HG03575 (cell line): ENCODE data around the gene BTBD18.

Experiments
- ATAC-seq: cut with Tn5 transposase; IDR thresholded peaks from one replicate; pipeline ENCODE4 v1.9.1; 2021; ENCODE audit not compliant: unreplicated experiment, insufficient number of reproducible peaks, low FRiP score; ENCODE audit errors: extremely low read depth

BTBD18 gene

DNA sequence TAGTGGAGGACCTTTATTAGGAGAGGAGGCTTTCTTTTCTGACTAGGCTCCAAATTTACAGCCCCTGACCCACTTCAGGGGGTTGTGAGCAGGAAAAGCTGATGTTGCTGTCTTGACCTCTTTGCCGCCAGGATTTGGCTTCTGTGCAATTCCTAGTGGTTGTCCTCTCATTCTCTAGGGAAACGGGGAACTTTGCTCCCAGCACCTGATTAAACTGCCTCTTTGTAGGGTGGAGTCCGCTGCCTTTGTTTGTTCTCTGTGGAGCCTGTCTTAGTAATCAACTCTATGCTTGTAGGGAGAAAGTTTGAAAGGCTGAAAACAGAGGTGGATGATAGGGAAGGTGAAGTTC lies 26.3 kb upstream of the BTBD18 start:
- ATAC-seq, result no peak

DNA sequence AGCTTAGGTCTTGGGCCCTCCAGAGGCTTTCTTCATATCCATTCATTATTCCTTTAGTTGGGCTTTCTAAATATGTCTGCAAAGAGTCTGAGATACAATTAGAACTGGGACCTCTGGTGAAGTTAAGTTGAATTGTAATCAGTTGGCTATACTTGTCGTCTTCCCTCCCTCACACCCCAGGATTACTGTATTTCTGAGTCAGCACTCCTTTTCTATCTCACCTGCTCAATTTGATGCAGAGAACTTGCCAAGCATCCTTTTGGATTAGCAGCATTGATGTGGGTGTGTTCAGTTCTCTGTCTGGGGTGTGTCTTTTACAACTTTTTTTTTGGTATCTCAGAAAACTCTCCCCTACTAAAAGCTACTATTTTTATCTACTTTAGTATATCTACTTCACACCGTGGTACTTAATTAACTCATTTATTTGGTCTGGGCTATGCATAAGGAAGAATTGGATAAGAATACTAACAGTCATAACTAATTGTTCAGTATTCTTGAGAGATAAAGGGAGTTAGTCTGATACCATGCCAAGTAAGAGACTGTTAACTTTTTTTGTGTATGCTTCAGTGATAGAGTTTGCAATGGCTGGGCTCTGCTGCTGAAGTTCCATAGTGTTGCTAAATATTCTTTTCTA lies 25.1 kb upstream of the BTBD18 start:
- ATAC-seq, result no peak

- no peak for ATAC-seq
Observed at GRCh38 chr11:57776031-57776521, 24.5 kb upstream of the BTBD18 start.

DNA sequence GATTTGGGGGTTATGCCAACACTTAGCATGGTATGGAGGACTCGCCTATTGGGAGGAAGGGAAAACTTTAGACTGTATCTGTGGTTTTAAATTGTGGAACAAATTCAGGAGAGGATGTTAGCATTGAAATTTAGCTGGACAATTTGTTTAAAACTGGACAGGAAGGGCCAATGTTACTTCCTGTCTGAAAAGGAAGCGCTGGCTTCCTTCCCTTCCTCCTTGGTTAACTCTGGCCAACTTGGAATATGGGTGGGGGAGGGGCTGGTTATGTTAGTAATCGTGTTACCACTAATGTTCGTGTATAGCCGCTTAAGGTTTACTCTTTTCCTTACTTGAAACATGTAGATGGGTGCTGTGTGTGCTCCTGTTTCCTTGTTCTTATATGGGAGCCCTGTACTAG lies 23.9 kb upstream of the BTBD18 start:
- no peak for ATAC-seq

DNA sequence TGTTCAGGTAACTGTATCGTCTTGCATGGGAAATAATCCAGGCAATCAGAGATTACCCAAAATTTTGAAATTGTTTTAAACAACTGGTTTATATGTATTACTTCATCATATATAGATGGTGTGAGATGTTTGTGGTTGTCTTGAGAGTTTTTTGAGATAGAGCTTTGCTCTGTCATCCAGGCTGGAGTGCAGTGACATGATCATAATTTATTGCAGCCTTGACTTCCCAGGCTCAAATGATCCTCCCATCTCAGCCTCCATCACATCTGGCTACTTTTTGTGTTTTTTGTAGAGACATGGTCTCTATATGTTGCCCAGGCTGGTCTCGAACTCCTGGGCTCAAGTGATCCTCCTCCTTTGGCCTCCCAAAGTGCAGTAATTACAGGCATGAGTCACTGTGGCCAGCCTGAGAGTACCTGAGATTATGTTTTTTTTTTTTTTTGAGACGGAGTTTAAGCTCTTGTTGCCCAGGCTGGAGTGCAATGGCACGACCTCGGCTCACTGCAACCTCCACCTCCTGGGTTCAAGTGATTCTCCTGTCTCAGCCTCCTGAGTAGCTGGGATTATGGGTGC lies 21.5 kb upstream of the BTBD18 start:
- no peak for ATAC-seq

GRCh38 chr11:57772562-57772961 lies 20.9 kb upstream of the BTBD18 start:
- no peak for ATAC-seq

GRCh38 chr11:57771365-57771764 lies 19.7 kb upstream of the BTBD18 start:
- no peak for ATAC-seq

DNA sequence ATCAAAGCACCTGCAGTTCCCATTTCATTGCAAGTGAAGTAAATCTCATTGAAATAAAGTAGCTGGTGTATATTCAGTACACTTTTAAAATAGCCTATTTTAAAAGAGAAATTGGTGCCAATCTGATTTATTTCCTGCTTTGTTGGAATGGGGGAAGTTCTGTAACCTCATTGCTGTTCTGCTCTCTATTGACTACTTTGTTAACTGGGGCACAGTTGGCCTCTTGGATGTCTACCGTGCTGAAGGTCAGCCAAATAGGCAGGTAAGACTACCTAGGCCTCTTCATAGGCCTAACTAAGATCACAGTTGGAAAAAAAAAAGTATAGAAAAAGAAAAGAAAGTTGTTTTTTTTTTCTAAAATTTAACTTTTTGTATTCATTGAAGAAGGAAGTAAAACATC lies 19.2 kb upstream of the BTBD18 start:
- no peak for ATAC-seq

GRCh38 chr11:57764972-57765371 lies 13.4 kb upstream of the BTBD18 start:
- ATAC-seq, result no peak

DNA sequence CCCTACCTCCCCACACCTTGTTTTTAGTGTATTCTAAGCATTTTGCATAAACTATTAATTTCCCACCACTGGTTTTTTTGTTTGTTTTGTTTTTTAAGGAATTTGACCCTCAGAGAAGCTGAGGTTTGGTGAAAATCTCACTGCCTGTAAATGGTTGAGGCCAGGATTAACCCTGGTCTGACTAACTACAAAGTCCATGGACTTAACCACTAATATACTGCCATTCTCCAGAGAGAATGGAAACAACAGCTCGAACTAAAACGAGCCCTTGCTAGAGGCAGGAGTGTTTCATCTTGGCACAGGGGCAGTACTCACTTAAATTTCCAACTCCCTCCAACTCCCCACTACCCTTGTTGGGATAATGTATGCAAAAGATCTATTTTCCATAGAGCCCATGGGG lies 12.9 kb upstream of the BTBD18 start:
- no peak for ATAC-seq

- no peak for ATAC-seq
Observed at GRCh38 chr11:57764021-57764420, 12.4 kb upstream of the BTBD18 start.

GRCh38 chr11:57763568-57763967 lies 11.9 kb upstream of the BTBD18 start:
- ATAC-seq, result no peak

DNA sequence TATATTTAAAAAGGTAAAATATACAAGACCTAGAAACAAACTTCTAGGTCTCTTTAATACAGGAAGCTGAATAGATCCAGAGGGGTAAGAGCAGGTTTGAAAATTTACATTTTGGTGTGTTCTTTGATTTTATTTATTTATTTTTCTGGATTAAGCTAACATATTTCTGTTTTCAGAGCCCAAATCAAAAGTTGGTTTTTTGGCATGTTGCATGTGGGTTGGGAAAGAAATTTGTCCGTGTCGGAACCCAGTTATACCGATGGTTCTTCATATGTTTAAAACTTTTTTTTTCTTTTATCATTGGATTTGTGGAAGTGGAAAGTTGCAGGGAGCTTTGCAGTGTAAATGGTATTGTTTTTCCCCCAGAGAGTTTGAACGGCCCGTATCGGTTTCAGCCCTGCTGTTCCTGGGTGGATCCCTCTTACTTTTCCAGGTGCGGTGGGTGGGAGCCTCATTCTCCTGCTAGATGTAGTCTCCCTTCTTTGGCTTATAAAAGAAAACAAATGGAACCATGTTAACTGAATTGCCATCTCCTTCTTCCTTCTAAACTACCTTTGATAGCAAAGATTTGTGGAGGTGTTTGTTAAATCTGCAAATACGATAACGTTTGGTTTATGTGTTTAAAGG lies 10.7 kb upstream of the BTBD18 start:
- no peak for ATAC-seq

DNA sequence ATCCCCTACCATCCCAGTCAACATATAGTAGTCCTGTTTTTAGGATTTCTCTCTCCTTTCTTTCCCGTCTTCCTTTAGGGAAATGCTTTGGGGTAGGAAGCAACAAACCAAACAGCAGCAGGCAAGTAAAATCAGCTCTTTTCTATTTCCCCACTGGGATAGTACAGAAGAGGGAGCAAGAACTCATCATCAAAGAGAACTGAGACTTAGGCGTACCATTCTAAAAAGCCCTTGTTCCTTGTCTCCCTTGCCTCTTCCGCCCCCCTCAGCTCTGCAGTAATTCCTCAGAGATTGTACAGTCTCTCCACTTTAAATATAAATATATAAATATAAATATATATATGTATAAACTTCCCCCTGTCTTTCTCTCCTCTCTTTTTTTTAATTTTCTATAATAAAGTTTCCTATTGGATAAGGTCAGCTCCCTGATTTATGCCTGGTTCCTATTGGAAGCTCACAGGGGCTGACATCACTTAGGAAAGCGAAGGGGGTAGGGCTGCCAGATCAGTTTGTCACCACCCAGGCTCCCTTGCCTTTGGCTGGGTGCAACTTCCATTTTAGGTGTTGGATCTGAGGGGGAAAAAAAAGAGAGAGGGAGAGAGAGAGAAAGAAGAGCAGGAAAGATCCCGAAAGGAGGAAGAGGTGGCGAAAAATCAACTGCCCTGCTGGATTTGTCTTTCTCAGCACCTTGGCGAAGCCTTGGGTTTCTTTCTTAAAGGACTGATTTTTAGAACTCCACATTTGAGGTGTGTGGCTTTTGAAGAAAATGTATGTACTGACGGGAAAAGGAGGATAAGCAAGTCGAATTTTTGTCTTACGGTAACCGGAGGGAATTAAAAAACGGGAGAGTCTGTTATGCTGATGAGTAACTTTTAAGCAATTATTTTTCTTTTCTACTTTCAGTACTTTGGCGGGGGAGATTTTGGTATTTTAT lies 9.9 kb upstream of the BTBD18 start, which contains the start of gene CTNND1:
Gene CTNND1 (plus strand): TSS at position 502 of the 934 bp plus-strand sequence. CDS start 29,677 bp downstream, outside the sequence.
- ATAC-seq, result peak; percentile 74

DNA sequence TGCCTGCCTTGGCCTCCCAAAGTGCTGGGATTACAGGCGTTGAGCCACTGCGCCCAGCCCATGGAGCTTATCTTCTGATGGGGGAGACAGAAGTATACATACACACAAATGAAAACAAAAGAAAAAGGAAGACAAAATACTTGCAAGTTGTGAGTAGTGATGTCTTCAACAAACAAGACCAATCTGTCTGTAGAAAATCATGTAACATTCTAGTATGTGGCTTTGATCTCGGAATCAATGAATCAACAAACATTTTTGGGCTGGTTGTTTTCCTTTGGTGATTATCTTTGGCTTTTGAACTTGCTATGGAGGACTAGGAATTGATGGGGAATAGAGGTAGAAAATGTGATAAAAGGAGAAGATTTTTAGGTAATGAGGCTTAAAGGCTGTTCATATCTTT lies 6.6 kb upstream of the BTBD18 start:
- ATAC-seq, result no peak

GRCh38 chr11:57752954-57753353 lies 1.3 kb upstream of the BTBD18 start:
- ATAC-seq, result no peak

GRCh38 chr11:57751176-57751575 lies 443 bp downstream of the BTBD18 start:
- ATAC-seq, result no peak

DNA sequence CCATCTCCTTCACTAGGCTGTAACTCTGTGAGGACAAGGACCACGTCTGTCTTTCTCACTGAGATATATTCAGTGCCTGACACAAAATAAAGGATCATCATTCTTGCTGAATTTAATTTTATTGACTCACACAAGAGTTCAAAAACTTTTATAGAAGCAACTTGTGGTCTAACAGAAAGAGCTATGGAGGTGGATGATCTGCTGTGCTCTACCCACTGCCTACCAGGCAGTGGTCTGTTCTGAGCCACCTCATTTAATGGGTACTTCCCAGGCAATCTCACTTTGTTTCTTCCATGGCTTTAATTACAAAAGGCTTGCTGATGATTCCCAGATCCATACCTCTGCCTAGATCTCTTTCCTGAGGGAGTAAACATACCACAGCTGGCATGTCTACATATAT lies 4.7 kb downstream of the BTBD18 start:
- no peak for ATAC-seq

DNA sequence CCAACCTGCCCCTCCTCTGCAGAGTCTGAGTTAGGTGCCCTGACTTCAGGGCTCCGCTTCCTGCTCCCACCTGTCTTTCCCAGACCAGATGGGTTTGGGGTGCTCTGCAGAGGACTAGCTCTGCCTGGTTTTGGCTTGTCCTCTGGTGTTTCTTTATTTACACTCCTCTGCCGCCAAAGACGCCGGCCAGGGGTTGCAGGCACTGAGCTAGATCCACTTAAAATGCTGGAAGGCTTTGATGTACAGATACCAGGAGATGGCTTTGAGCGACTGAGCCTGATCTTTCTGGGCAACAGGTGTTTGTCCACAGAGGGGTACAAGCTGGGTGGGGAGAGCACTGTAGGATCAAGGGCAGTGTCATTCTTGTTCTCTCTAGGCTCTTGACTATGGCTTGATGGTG lies 6.4 kb downstream of the BTBD18 start:
- ATAC-seq, result no peak
